Large intestine (tissue), 3 donors: ENCODE results near the gene ARHGEF16. TPM values are rescaled to one million over a fixed set of nuclear protein-coding genes. Genes with fewer than 3 reads are reported as not detected.

Source experiments
- DNase-seq, 2 donors: peaks; one replicate each; pipeline versions ENCODE4 v3.0.0 to v3.0.0-alpha.2; 2013
- H3K27ac ChIP-seq: one replicate; pipeline ENCODE4 v1.5.1; 2013; ENCODE audit warnings: low read length
- H3K27me3 ChIP-seq: 2 replicates; pipeline ENCODE4 v1.6.1; 2013; ENCODE audit warnings: low read length; ENCODE audit not compliant: control insufficient read depth, insufficient read depth
- H3K36me3 ChIP-seq: 2 replicates; pipeline ENCODE4 v1.6.1; 2013; ENCODE audit warnings: low read length; ENCODE audit not compliant: control insufficient read depth, insufficient read depth
- H3K4me1 ChIP-seq: one replicate; pipeline ENCODE4 v1.6.1; 2013; ENCODE audit warnings: low read length; ENCODE audit not compliant: control insufficient read depth, insufficient read depth
- H3K4me3 ChIP-seq: one replicate; pipeline ENCODE4 v1.5.1; 2013; ENCODE audit warnings: low read length
- H3K9me3 ChIP-seq: one replicate; pipeline ENCODE4 v1.6.1; 2013; ENCODE audit warnings: mild to moderate bottlenecking, low read depth, low read length, moderate library complexity; ENCODE audit not compliant: control insufficient read depth
- WGBS: methylation state at CpG from one replicate; pipeline ENCODE4 v1.1.5; 2013; ENCODE audit warnings: low lambda C conversion rate; ENCODE audit not compliant: insufficient coverage; 5-methylcytosine and 5-hydroxymethylcytosine counted together
- polyA plus RNA-seq: library from polyadenylated mRNA; unstranded; fragments of 120-200 nt; gene quantifications from one replicate; pipeline ENCODE4 v1.2.1, GENCODE V29; 2013

ARHGEF16 gene
- polyA plus RNA-seq, 1 donor = 39.7 TPM

DNA sequence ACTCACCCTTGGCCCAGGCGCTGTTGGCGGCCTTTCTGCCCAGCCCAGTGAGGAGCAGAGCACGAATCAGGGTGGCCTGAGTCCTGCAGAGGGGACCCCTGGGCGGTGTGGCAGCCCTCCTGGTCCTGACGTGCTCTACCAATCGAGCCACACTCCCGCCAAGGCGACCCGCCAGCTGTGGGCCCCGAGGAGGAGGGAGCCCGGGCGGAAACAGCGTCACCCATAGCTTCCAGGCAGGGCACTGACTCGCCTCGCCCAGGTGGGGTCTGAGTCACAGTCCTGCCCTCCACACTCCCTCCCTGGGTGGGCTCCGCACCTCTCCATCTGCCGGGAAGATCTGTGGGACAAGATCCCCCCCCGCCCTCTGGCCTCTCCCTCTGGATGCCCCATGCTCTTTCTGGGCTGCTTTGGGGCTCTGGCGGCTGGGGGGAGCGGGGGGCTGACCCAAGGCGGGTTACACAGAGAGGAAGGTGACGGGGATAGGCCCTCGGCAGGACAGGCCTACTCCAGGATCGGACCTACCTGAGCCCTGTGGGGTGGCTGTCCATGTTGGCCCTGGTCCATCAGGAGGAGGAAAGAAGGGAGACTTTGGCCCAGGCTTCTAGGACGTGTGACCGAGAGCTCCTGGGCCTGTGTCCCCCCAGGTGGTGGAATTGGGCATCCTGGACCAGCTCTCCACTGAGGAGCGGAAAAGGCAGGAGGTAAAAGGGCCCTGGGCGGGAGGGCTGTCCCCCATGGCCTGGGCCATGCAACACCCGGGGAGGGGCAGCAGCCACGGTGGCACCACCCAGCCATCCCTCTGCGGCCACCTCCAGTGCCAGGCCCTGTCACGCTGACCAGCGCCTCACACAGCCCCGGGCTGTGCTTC lies 14.0 kb downstream of the ARHGEF16 start:
- no CpG with 5 or more reads among the region's 34 CpGs for WGBS

DNA sequence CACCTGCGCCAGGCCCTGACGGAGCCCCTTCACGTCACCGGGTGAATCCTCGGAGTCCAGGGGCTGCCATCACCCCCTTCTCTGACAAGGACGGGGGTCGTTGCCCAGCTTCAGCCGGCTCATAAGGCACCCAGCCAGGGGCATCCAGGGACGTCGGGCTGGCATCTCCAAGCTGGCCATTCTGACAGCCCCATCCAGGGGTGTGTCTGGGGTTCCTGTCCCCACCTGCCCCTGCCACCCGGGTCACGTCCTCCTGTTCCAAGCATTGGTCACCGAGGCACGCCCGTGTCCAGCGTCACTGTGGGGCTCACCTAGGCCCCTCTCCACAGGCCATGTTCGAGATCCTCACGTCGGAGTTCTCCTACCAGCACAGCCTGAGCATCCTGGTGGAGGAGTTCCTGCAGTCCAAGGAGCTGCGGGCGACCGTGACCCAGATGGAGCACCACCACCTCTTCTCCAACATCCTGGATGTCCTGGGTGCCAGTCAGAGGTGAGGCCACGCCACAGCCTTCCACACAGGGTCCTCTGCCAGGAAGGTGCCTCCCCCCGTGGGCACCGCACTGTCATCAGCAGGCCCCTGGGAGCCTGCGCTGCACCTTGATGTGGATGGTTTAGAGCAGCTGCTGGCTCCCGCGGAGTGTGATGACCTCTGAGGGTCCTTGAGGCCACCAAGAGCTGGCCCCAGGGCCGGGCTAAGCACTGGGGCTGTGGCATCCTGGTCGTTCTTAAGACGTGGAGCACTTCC lies 14.8 kb downstream of the ARHGEF16 start:
- Histone ChIP-seq H3K36me3 (peaks cover 61% of the 10 kb centered on the region), H3K4me1 (peaks cover 12% of the 10 kb centered on the region), H3K4me3 (no peak overlapping the region), H3K9me3 (no peaks in the 10 kb centered on the region), H3K27ac (no peak overlapping the region), H3K27me3 (no peaks in the 10 kb centered on the region)
- WGBS = no CpG with 5 or more reads among the region's 31 CpGs
- no peak for DNase-seq

More for the DNA sequence above, 14.0 kb downstream of the ARHGEF16 start:
- Histone ChIP-seq H3K4me1 (peaks cover 12% of the 10 kb centered on the region), H3K27ac (no peak overlapping the region), H3K36me3 (peaks cover 59% of the 10 kb centered on the region), H3K27me3 (no peaks in the 10 kb centered on the region), H3K9me3 (no peaks in the 10 kb centered on the region), H3K4me3 (no peak overlapping the region)
- DNase-seq = no peak

GRCh38 chr1:3469849-3470649 lies 15.6 kb downstream of the ARHGEF16 start:
- Histone ChIP-seq H3K27me3 (no peaks in the 10 kb centered on the region), H3K36me3 (peaks cover 60% of the 10 kb centered on the region), H3K4me1 (peaks cover 12% of the 10 kb centered on the region), H3K9me3 (no peaks in the 10 kb centered on the region), H3K27ac (no peak overlapping the region), H3K4me3 (no peak overlapping the region)
- no peak for DNase-seq
- WGBS = 100% methylated on average over 1 of the region's 17 CpGs

DNA sequence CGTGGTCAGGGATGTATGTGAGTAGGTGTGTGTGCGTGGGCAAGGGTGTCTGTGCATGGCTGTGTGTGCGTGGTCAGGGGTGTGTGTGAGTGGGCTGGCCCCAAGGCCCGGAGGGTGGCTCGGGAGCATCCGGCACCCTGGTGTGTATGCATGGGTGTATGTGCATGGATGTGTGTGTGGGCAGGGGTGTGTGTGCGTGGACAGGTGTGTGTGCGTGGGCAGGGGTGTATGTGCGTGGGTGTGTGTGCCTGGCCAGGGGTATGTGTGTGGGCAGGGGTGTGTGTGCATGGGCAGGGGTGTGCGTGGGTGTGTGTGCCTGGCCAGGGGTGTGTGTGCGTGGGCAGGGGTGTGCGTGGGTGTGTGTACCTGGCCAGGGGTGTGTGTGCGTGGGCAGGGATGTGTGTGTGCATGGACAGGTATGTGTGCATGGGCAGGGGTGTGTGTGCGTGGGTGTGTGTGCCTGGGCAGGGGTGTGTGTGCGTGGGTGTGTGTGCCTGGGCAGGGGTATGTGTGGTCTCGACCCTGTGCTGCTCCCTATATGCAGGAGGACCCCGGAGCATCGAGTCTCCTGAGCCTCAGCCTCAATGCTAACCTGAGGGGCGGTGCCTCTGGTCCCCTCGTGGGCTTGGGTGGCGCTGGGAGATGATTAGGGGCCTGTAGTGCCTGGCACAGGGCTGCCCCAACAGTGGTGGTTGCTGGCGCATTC lies 16.3 kb downstream of the ARHGEF16 start:
- peak overlapping the region; percentile 36 for H3K27ac ChIP-seq
- no peaks in the 10 kb centered on the region for H3K27me3 ChIP-seq
- WGBS = no CpG with 5 or more reads among the region's 22 CpGs
- H3K9me3 ChIP-seq = no peaks in the 10 kb centered on the region
- DNase-seq = no peak
- peaks cover 60% of the 10 kb centered on the region for H3K36me3 ChIP-seq
- H3K4me1 ChIP-seq = peaks cover 12% of the 10 kb centered on the region
- H3K4me3 ChIP-seq = no peak overlapping the region

GRCh38 chr1:3471356-3472087 lies 17.1 kb downstream of the ARHGEF16 start:
- peak in 1 of 2 donors; percentile 59 for DNase-seq
- H3K36me3 ChIP-seq = peaks cover 63% of the 10 kb centered on the region
- no CpG with 5 or more reads among the region's 25 CpGs for WGBS
- no peaks in the 10 kb centered on the region for H3K9me3 ChIP-seq
- no peak overlapping the region for H3K4me3 ChIP-seq
- peaks cover 12% of the 10 kb centered on the region for H3K4me1 ChIP-seq
- H3K27ac ChIP-seq = peak overlapping the region; percentile 36
- no peaks in the 10 kb centered on the region for H3K27me3 ChIP-seq

GRCh38 chr1:3472088-3472850 lies 17.8 kb downstream of the ARHGEF16 start:
- no peak for DNase-seq
- peaks cover 58% of the 10 kb centered on the region for H3K36me3 ChIP-seq
- WGBS = no CpG with 5 or more reads among the region's 25 CpGs
- no peak overlapping the region for H3K4me3 ChIP-seq
- H3K27me3 ChIP-seq = no peaks in the 10 kb centered on the region
- H3K27ac ChIP-seq = no peak overlapping the region
- H3K9me3 ChIP-seq = no peaks in the 10 kb centered on the region
- H3K4me1 ChIP-seq = peaks cover 12% of the 10 kb centered on the region

GRCh38 chr1:3472906-3473305 lies 18.4 kb downstream of the ARHGEF16 start:
- Histone ChIP-seq H3K9me3 (no peaks in the 10 kb centered on the region), H3K4me1 (peaks cover 12% of the 10 kb centered on the region), H3K27me3 (no peaks in the 10 kb centered on the region), H3K27ac (no peak overlapping the region), H3K36me3 (peaks cover 55% of the 10 kb centered on the region), H3K4me3 (no peak overlapping the region)
- no CpG with 5 or more reads among the region's 17 CpGs for WGBS
- no peak for DNase-seq

DNA sequence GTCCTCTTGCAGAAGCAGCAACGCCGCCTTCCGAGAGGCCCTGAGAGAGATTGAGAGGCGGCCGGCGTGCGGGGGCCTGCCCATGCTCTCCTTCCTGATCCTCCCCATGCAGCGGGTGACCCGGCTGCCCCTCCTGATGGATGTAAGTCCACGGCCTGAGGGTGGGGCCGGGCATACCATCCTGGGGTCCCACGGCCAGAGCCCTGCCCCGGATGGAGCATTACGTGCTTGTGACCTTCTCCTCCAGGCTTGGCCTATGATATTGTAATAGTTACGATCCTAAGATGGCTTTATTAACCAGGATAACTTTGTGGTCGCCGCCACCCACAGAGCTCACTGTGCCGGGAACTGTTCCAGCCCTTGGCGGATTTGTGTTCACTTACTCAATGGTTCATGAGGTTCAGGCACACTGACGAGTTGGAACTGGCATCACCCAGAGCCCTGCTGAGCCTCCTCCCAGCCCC lies 18.9 kb downstream of the ARHGEF16 start:
- no peak overlapping the region for H3K4me3 ChIP-seq
- H3K4me1 ChIP-seq = peaks cover 12% of the 10 kb centered on the region
- H3K27me3 ChIP-seq = no peaks in the 10 kb centered on the region
- no peak overlapping the region for H3K27ac ChIP-seq
- DNase-seq = no peak
- peaks cover 55% of the 10 kb centered on the region for H3K36me3 ChIP-seq
- no peaks in the 10 kb centered on the region for H3K9me3 ChIP-seq
- WGBS = no CpG with 5 or more reads among the region's 20 CpGs

DNA sequence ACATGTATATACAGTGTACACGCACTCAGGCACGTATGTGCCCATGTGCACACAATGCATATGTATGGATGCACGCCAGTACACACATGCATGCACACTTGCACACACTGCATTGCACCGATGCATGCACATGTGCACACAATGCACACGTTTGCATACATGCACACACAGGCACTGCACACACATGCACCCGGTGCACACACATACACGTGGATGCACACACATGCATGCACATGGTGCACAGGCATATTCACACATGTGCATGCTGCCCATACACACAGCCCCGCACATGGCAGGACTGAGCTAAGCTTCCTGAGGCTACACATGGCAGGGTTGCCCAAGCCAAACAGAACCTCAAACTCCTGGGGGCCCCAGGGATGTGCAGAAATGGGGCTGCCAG lies 19.6 kb downstream of the ARHGEF16 start:
- Histone ChIP-seq H3K9me3 (no peaks in the 10 kb centered on the region), H3K27ac (no peak overlapping the region), H3K36me3 (peaks cover 53% of the 10 kb centered on the region), H3K4me1 (peaks cover 12% of the 10 kb centered on the region), H3K4me3 (no peak overlapping the region), H3K27me3 (no peaks in the 10 kb centered on the region)
- no peak for DNase-seq
- no CpG with 5 or more reads among the region's 8 CpGs for WGBS
